Bone marrow (tissue), 2 donors: ENCODE data around the gene TMCO1.
A peak's percentile ranks its signal among the peaks of the same experiment; 100 is the strongest.
"Not testable (repeated sequence)": the region's sequence is repeated elsewhere in the genome, so short reads cannot be mapped to it uniquely, and the experiment has no call there.

Experiments
- DNase-seq, 2 donors: peaks; one replicate each; lab custom pipeline; 2025; lab: John Stamatoyannopoulos, UW

Gene TMCO1

GRCh38 chr1:165747632-165748447 lies 20.8 kb downstream of the TMCO1 start:
- DNase-seq = no peak

GRCh38 chr1:165744913-165745312 lies 23.8 kb downstream of the TMCO1 start:
- not testable (repeated sequence) for DNase-seq

GRCh38 chr1:165742194-165742593 lies 26.5 kb downstream of the TMCO1 start:
- no peak for DNase-seq

- no peak for DNase-seq
These were observed 29.9 kb downstream of the TMCO1 start for GRCh38 chr1:165738794-165739193.

- DNase-seq = no peak
These were observed 31.5 kb downstream of the TMCO1 start for GRCh38 chr1:165737196-165737595.

GRCh38 chr1:165734906-165735305 lies 33.8 kb downstream of the TMCO1 start:
- DNase-seq = no peak

- no peak for DNase-seq
These were observed 41.8 kb downstream of the TMCO1 start for GRCh38 chr1:165726841-165727240.

- DNase-seq = no peak
These were observed 42.5 kb downstream of the TMCO1 start for GRCh38 chr1:165726169-165726568.

GRCh38 chr1:165717918-165718515 lies 50.7 kb downstream of the TMCO1 start:
- DNase-seq = peak in 1 of 2 donors; percentile 38

- not testable (repeated sequence) for DNase-seq
These were observed 52.2 kb downstream of the TMCO1 start for GRCh38 chr1:165716265-165717051.

- DNase-seq = no peak
These were observed 55.9 kb downstream of the TMCO1 start for GRCh38 chr1:165712764-165713163.

GRCh38 chr1:165707984-165708706 lies 60.5 kb downstream of the TMCO1 start:
- no peak for DNase-seq

GRCh38 chr1:165703648-165704047 lies 65.0 kb downstream of the TMCO1 start:
- no peak for DNase-seq

GRCh38 chr1:165701922-165702321 lies 66.7 kb downstream of the TMCO1 start:
- not testable (repeated sequence) for DNase-seq

GRCh38 chr1:165699577-165699976 lies 69.1 kb downstream of the TMCO1 start:
- no peak for DNase-seq

- DNase-seq = no peak
These were observed 70.0 kb downstream of the TMCO1 start for GRCh38 chr1:165698761-165699052.

GRCh38 chr1:165697881-165698760 lies 70.5 kb downstream of the TMCO1 start, which contains the start of gene ALDH9A1:
ALDH9A1 (minus strand) TSS chr1:165698562; CDS start chr1:165698558, 4 bp downstream.
- peak; percentile 69 to 83 for DNase-seq

- no peak for DNase-seq
These were observed 71.2 kb downstream of the TMCO1 start for GRCh38 chr1:165697491-165697880.

GRCh38 chr1:165696625-165697100 lies 72.0 kb downstream of the TMCO1 start:
- no peak for DNase-seq

- no peak for DNase-seq
These were observed 73.6 kb downstream of the TMCO1 start for GRCh38 chr1:165695031-165695430.

GRCh38 chr1:165688046-165688445 lies 80.6 kb downstream of the TMCO1 start:
- no peak for DNase-seq
